ENCODE measurements around the gene COL4A2.

COL4A2 gene

DNA sequence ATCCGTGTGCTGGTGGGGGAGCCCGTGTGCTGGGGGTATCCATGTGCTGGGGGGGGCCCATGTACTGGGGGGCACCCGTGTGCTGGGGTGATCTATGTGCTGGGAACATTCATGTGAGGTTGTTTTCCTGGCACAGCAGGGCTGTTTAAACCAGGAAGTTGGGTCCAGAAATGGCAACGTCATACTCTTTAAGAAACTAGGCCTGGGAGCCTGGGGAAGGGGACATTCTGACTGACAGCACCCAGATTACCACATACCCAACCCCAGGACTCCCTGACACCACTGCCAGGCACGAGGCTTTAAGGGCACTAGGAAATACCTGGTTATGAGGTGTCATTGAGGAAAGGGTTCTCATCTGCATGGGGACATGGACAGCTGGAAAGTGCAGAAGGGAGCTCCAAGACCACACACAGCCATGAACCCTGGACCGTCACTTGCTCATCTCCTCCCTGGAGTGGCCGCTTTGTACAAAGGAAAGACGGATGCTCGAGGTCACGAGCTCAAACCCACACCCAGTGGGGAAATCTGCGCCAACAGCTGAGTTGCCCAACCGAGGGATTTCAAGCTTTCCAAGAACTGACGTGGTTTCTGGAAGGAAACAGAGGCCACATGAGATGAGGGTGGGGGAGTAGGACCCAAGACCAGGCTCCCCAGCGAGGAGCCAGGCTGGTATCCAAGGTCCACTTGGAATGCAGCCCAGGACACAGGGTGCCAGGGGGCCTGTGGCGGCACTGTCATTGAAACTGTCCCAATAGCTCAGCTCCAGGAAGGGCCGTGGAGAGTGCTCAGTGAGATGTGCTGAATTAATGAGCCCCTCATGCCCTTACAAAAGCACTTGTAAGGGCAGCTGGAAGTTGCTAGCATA is 213.6 kb downstream of the COL4A2 start:
- in situ Hi-C loops (cut with HindIII; ENCODE audit: low pct_ligation_motif_present, low sequenced_read_pairs) = no loop called here
- Histone ChIP-seq H3K27ac (no peak overlapping the region), H3K4me3 (ENCODE audit: low read depth, low read length) (no peak overlapping the region), H3K36me3 (replicated peaks) (peaks cover 4% of the 10 kb centered on the region), H3K27me3 (replicated peaks) (no peaks in the 10 kb centered on the region)
- peak; percentile 39 for DNase-seq
- TF ChIP-seq, protein P1, sequence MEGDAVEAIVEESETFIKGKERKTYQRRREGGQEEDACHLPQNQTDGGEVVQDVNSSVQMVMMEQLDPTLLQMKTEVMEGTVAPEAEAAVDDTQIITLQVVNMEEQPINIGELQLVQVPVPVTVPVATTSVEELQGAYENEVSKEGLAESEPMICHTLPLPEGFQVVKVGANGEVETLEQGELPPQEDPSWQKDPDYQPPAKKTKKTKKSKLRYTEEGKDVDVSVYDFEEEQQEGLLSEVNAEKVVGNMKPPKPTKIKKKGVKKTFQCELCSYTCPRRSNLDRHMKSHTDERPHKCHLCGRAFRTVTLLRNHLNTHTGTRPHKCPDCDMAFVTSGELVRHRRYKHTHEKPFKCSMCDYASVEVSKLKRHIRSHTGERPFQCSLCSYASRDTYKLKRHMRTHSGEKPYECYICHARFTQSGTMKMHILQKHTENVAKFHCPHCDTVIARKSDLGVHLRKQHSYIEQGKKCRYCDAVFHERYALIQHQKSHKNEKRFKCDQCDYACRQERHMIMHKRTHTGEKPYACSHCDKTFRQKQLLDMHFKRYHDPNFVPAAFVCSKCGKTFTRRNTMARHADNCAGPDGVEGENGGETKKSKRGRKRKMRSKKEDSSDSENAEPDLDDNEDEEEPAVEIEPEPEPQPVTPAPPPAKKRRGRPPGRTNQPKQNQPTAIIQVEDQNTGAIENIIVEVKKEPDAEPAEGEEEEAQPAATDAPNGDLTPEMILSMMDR (IDR thresholded peaks at IDR 0.05; ENCODE audit: low read depth, low read length, missing control alignments) = no peak

DNA sequence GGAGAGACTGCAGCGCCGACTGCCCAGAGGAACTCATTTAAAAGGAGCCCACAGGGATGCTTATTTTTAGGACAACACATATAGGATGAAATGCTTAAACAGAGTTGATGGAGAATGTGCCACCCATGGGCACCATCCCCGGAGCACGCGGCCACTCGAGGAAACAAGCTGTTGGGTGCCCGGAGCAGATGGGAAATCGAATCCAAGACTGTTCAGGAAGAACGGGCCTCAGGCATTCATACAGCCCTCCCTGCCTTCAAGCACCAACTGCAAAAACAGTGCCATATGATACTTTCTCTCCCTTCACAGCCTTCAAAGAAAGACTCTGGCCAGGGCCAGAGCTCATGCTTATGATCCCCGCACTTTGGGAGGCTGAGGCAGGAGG is 214.2 kb downstream of the COL4A2 start:
- Histone ChIP-seq H3K36me3 (replicated peaks) (peaks cover 2% of the 10 kb centered on the region), H3K27me3 (replicated peaks) (no peaks in the 10 kb centered on the region), H3K27ac (no peak overlapping the region), H3K4me3 (ENCODE audit: low read depth, low read length) (no peak overlapping the region)
- TF ChIP-seq, protein P1 (IDR thresholded peaks at IDR 0.05; ENCODE audit: low read depth, low read length, missing control alignments) = no peak
- in situ Hi-C loops (cut with HindIII; ENCODE audit: low pct_ligation_motif_present, low sequenced_read_pairs) = no loop called here
- no peak for DNase-seq

DNA sequence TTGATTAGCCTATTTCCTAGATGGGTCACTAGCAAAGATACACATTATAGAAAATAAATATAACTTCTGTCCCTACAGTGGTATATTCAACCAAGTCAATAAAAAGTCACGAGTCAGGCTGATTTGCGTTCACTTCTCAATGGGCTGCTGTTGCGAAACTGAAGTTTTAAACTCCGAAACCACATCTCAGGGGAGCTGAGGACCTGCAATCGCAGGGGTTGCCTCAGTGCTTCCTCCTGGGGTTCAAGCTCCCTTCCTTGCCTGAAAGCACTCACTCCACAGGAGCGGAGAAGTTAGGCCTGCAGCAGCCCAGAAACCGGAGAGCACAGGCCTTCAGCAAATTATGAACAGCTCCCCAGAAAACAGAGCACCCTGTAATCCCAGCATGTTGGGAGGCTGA is 214.9 kb downstream of the COL4A2 start:
- no peak for DNase-seq
- in situ Hi-C loops (cut with HindIII; ENCODE audit: low pct_ligation_motif_present, low sequenced_read_pairs) = no loop called here
- TF ChIP-seq, protein P1 (IDR thresholded peaks at IDR 0.05; ENCODE audit: low read depth, low read length, missing control alignments) = no peak
- Histone ChIP-seq H3K4me3 (ENCODE audit: low read depth, low read length) (no peak overlapping the region), H3K36me3 (replicated peaks) (no peaks in the 10 kb centered on the region), H3K27me3 (replicated peaks) (no peaks in the 10 kb centered on the region), H3K27ac (no peak overlapping the region)

DNA sequence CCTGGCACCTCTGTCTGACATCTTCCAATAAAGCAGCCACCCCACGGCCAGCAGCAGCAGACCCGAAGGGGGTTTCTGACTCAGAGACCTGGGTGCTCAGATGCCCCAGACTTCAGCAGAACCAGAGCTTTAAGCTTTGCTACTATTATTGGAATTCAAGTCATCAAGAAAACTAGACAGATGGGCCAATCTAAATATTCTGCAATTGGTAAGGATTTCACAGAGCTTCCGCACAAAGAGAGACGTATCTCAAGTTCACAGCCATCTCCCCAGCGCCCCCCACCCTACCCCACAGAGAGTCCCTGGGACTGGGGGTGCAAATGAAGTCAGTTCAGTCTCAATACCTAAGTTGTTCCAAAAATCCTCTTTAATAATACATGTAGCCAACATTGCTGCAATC is 215.6 kb downstream of the COL4A2 start:
- Histone ChIP-seq H3K4me3 (ENCODE audit: low read depth, low read length) (no peak overlapping the region), H3K36me3 (replicated peaks) (no peaks in the 10 kb centered on the region), H3K27ac (no peak overlapping the region), H3K27me3 (replicated peaks) (no peaks in the 10 kb centered on the region)
- DNase-seq = no peak
- TF ChIP-seq, protein P1 (IDR thresholded peaks at IDR 0.05; ENCODE audit: low read depth, low read length, missing control alignments) = no peak
- in situ Hi-C loops (cut with HindIII; ENCODE audit: low pct_ligation_motif_present, low sequenced_read_pairs) = no loop called here

DNA sequence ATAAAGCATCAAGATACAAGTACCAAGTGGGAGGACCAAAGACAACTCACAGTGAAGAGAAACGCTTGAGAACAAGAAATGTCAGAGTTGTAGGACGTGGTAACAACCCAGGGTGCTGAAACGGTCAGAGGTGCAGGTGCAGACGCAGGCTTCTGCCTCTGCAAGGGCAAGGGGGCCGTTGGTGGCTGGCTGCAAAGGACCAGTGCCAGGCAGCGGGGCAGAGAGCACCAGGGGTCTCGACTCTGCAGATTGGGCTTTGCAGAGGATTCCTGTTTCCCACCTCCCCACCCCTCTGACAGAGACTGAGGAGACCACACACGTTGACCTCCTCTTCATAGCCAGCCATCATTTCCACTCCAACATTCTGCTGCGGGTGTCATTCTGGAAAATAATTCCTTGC is 216.1 kb downstream of the COL4A2 start:
- no peaks in the 10 kb centered on the region for H3K27me3 ChIP-seq (replicated peaks)
- in situ Hi-C loops (cut with HindIII; ENCODE audit: low pct_ligation_motif_present, low sequenced_read_pairs) = no loop called here
- TF ChIP-seq, protein P1 (IDR thresholded peaks at IDR 0.05; ENCODE audit: low read depth, low read length, missing control alignments) = no peak

More for the DNA sequence above, 216.1 kb downstream of the COL4A2 start:
- no peak overlapping the region for H3K4me3 ChIP-seq (ENCODE audit: low read depth, low read length)
- DNase-seq = no peak
- no peaks in the 10 kb centered on the region for H3K36me3 ChIP-seq (replicated peaks)
- H3K27ac ChIP-seq = no peak overlapping the region
